Measurements from ENCODE around the gene RASGEF1B.
A peak's percentile ranks its signal among the peaks of the same experiment; 100 is the strongest.

RASGEF1B gene

DNA sequence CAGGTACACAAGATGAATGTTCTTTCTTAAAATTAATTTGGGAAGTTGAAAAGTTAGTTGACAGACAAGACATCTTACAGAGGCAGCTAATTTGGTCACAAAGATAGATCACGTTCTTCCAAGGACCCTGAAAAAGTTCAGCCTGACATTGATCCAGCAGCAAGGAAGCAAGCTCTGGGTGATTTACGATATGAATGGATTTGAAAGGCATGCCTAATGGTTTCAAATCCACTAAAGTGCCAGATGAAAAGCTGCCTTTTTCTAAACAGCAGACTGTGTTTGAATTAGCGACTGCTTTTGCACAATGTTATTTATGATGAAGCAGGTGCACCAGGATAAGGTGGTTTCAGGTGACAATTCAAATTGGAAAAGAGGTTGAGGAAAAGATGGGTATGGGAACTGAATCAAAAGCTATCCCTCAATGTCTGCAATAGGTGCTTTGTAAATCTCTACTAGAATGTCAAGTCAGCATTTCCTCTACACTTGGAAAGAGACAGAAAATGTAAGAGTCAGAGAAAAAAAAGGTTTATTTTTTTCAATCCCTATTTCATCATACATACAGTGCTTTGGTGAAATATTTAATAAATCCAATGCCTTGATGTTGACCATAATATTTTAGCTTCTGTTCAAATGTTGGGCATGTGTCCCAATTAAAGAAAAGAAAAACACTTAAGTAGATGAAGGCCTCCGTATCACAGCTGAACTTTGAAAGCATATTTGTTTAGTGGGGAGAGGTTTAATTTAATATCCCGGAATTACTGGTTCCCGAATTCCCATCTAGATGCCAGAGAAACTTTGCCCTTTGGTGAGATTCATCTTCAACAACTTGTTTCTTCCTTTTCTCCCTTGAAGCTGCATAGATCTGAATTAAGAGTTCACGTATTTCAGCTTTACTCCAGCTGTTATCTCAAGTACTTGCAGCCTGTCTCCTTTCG is 6.0 kb downstream of the RASGEF1B start:
- peak; percentile 84 for DNase-seq

DNA sequence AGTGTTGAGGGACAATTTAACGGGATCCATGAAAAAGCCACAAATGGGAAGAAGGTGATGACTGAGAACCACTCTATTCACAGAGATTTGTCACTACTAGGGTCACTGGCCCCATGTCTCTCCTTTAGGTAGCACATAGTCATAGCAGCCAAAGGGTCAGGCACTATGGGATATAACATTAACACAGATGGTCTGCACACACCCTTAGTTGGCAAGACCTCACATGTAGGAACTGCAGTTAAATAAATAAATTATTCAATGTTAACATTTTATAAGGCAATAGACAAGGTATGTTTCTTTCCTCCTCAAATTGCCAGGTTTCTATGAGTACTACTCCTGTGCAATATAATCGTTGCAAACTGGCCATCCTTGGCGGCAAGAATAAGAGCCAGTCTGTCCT is 10.9 kb downstream of the RASGEF1B start:
- DNase-seq = no peak

- no peak for DNase-seq
Measured at GRCh38 chr4:81460191-81460701, 11.5 kb downstream of the RASGEF1B start.

GRCh38 chr4:81459228-81459627 is 12.5 kb downstream of the RASGEF1B start:
- DNase-seq = no peak

DNA sequence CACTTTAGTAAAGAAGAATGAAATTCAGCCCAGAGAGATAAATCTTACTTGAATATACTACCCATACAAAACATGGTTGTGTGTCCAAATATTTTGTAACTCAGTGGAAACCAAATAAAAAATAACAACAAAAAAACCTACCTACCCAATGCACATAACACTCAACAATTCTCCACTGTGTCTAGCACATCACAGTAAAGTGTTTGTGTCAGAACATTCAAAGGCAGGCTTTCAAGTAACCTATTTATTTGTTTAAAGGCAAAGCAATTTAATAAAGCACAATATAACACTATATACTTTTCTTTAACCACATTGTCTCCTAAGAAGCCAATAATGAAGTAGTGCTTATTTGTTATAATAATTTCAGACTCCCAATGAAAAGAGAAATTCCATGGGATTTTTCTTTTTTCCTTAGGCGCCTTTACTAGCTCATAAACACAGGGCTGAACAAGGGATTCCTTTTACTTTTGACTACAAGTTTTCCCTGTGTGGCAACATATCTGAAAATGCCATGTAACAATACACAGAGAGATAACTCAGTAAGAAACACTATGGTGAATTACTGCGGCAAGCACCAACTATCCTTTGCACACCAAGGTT is 13.7 kb downstream of the RASGEF1B start:
- no peak for DNase-seq

DNA sequence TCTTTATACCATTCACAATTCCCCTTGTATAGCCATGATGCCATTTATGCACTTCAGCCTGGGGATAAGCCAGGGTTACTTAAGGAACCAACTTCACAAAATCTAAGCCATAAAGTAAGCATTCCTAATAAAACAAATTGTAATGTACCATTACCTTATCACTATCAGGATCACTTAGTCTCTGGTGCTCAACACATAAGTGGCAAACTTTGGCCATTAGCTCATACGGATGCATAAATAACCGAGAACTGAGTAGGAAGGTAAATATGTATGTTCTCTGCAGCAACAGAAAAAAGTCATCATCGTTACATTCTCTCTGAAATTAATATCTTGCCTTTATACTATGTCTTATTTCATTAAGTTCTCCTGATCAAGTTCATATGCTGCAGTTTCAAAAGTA is 14.4 kb downstream of the RASGEF1B start:
- no peak for DNase-seq

- no peak for DNase-seq
Measured at GRCh38 chr4:81455897-81456296, 15.8 kb downstream of the RASGEF1B start.

GRCh38 chr4:81454948-81455347 is 16.8 kb downstream of the RASGEF1B start:
- no peak for DNase-seq

GRCh38 chr4:81454499-81454898 is 17.2 kb downstream of the RASGEF1B start:
- no peak for DNase-seq

- no peak for DNase-seq
Measured at GRCh38 chr4:81453024-81453423, 18.7 kb downstream of the RASGEF1B start.

DNA sequence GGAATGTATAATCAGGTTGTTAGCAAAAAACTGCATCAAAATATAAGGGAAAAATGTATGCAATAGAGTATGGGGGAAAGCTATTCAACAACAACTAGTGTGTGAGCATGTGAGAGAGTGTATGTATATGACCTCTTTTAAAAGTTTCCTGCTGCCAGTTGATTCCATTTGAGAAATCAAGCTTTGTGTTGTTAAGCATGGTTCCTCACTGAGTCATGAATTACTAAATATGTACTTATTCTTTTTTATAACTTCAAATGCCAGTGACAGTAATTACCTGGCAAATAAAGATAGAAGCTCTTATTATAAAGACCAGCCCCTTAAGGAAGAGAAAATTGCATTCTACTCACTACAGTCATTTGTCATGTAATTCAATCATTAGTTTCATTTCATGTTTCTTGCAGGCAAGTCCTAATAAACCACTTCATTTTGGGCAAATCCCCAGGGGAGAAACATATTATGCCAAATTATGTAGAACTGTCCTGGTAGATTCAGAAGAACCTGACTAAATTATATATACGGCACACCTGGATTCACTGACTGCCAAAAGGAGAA is 19.2 kb downstream of the RASGEF1B start:
- peak; percentile 88 for DNase-seq

DNA sequence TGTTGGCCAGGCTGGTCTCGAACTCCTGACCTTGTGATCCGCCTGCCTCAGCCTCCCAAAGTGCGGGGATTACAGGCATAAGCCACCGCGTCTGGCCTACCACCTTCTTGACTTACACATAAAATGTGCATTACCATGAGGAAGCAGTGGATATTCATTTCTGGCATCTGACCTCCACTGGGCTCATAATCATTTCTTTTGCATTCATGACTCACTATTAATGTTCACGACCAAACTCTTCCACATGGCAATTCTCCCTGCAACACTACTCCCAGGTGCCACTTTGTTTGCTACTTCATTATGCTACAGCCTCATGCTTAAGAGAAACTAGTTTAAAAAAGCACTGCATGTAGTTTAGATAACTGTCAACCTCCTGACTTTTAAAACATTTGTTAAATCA is 22.7 kb downstream of the RASGEF1B start:
- no peak for DNase-seq

DNA sequence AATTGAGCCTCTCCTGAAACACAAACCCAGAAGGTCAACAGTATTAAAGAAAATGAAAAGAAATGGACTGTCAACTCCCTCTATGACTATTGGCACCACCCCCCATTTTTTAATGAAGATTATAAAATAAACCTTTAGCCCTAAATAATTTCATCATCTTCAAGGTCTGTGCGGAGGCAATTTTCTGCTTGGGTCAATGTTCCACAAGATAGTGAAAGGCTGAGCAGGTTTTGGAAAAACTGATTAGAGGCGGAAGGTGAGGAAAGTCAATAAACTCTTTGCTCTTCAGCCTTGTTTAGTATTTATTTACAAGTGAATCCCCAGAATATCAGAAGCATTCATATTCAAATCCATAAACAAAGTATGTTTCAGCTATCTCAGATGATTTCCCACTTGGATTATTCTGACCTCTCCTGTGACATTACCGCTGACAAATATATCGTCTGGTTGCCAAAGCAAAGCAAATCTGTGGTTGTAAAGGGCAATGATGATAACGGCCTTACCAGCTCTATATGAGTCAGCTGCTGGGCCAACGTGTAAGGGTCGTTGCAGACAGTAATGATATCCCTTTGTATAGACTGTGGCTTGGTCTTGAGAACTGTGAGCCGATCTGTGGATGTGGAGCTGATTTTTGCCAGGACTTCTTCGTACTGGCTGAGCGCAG is 24.0 kb downstream of the RASGEF1B start:
- no peak for DNase-seq

DNA sequence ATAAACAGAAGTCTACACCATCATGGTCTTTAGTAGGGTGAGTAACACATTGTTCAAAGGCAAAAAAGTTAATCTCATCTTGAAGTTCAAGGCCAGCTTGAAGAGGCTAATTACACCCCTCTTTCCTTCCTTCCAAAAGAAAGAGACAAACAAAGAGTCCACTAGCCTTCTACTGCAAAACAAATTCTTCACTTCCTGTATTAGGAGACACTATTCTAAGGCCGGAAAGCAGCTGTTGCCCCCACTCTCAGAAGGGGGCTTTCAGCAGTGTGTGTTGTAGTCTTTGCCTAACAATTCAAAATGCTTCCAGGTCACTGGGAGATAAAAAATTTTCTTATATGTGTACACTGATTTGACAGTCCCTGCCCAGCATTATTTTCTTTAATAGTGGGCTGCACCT is 25.1 kb downstream of the RASGEF1B start:
- no peak for DNase-seq

DNA sequence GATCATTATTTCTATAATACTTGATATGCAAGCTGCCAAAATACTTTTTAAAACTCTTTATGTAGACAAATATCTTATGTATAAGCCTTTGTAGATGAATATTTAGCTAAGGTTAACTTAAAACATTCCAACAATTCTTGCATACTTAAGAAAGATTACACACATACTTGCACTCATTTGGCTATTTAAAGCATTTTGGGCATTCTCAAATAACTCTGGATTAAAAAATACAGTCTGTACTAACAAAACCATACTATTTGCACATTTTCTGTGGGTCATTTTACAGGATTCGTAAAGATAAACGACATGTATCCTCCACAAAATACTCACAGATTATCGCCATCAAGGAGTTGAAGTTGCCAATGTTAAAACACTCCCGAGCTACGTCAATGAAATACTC is 26.5 kb downstream of the RASGEF1B start:
- DNase-seq = no peak

DNA sequence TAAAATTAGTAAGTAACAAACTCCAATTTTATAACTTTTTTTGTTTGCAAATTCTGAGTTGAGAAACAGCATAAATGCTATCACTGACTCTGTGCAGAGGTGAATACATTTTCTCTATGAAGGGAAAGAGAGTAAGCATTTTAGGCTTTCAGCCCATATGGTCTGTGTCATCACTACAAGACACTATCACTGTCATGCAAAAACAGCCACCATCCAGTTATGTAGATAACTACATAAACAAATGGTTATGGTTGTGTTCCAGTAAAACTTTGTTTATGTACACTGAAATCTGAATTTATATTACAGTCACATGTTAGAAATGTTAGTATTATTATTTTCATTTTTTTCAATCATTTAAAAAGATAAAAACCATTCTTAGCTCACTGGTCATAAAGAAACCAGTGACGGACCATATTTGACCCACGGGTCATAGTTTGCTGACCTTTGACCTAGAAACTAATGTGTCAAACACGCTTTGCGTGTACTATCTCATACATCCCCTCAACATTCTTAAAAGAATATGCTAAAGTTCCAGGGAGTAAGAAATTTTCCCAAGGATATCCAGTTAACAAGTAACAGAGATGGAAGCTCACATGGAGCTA is 29.1 kb downstream of the RASGEF1B start:
- DNase-seq = no peak

DNA sequence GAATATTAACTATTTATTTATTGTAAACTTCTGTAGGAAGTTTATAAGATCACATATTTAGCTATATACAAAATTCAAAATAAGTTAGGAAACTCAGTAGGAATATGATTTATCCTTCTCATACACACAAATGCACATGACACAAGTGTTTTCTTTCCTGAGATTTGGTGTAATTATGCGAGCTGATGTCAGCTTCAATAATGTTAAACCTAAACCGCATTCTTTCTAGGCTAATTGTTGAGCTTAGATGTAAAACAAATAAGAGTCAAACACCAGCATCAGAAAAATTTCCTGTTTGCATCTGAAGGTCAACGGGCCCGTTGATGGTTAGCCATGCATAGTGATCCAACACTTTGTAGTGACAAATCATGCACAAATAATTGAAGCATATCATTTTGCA is 30.8 kb downstream of the RASGEF1B start:
- DNase-seq = no peak

DNA sequence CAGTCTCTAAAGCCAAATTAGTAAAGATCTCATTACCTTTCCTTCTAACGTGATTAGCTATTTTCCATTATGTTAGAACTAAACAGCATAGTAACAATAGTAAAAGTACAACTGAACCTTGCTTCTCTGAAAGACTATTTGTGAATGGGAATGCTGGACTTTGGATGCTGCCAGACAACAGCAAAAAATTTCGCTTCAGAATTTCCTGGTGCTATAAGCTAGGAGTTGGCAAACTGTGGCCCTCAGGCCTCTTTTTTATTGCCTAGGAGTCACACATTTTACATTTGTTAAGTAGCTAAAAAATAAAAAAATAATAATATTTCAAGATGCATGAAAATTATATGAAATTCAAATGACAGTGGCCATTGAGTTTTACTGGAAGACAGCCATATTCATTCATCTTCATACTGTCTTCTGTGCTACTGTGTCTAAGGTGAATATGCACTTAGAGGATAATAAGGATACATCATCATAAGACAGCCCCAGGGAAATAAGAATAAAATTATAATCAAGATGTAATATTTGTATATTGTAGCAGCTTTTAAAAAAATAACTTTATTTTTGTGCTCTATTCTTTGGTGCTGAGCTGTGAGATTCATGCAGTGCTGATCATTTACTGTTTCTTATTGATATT is 34.6 kb downstream of the RASGEF1B start:
- no peak for DNase-seq

- DNase-seq = no peak
Measured at GRCh38 chr4:81436096-81436495, 35.6 kb downstream of the RASGEF1B start.

GRCh38 chr4:81432825-81433224 is 38.9 kb downstream of the RASGEF1B start:
- DNase-seq = no peak

- no peak for DNase-seq
Measured at GRCh38 chr4:81431971-81432370, 39.7 kb downstream of the RASGEF1B start.

DNA sequence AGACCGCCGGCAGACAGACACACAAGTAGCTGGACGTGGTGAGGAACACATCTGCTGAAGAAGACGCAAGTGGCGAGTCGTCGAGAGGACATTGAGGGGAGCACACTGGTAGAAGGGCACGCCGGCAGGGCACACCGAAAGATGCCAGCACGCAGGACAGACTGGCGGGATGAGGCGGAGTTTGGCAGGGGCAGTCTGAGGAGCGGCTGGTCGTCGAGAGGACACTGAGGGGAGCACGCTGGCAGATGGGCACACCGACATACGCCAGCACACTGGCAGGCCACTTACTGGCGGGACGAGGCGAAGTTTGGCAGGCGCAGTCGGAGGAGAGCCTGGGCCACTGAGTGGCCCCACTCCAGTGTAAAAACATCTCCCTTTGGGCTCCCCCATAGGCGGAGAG is 42.1 kb downstream of the RASGEF1B start:
- no peak for DNase-seq
